NCI-H524 (cell line): ENCODE measurements around the gene OSBPL3.

Experiments
- DNase-seq, 2 experiments: peaks; one replicate each; lab custom pipeline; 2025; lab: John Stamatoyannopoulos, UW

OSBPL3 gene

GRCh38 chr7:24979470-24979862, 512 bp downstream of the OSBPL3 start:
- peak; percentile 7 to 53 for DNase-seq

DNA sequence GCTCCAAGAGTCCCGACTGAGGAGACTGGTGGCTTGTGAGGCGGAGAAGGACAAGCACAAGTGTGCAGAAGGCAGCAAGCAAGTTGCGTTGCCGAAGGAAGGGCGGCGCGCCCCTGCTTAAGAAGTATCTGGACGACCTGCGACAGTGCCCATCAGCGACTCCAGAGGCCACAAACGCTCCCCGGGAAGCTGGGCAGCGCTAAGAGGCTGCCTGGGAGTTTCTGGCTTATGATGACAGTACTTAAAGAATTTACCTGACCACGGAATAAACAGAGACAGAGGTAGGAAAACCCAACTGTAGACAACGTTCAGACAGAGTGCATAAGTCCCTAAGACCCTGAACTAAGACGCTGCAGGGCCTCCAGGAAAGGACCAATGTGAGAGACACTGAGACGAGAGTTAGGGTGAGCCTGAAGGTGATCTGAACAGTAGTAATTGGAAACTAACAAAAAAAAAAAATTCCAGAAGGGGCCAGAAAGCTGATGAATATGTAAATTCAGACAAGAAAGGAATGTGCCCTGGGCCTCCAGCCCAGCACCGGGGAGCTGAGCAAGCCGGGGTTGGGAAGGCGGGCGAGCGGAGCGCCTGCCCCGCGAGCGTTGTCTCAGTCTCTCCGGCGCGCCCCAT, 1.0 kb downstream of the OSBPL3 start:
- no peak for DNase-seq

DNA sequence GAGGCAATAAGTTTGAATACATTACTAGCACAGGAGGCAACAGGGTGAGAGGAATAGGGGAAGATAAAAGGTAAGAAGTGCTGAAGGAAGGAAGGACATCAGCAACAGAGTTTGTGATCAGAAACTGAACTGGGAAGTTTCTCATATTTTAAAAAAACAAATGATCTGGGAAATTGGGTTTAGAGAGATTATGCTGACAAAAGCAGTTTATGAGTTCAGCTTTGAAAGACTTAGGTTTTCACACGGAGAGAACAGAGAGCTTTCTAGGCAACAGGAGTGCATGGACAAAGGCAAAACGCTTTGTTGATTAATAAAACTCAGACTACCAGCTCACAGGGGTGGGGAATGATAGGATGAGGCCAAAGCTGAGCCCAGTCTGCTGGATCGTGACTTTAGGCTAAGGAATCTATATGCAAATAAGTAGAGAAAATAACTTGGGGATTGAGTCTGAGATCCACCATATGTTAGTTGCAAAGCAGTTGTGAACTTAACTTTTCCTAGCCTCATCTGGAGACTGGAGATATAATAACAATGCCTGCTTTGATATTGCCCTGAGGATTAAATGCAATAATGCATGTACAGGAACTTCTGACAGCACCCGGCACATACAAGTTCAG, 4.2 kb downstream of the OSBPL3 start:
- DNase-seq: no peak

- no peak for DNase-seq
Observed at GRCh38 chr7:24975172-24975571, 4.8 kb downstream of the OSBPL3 start.

DNA sequence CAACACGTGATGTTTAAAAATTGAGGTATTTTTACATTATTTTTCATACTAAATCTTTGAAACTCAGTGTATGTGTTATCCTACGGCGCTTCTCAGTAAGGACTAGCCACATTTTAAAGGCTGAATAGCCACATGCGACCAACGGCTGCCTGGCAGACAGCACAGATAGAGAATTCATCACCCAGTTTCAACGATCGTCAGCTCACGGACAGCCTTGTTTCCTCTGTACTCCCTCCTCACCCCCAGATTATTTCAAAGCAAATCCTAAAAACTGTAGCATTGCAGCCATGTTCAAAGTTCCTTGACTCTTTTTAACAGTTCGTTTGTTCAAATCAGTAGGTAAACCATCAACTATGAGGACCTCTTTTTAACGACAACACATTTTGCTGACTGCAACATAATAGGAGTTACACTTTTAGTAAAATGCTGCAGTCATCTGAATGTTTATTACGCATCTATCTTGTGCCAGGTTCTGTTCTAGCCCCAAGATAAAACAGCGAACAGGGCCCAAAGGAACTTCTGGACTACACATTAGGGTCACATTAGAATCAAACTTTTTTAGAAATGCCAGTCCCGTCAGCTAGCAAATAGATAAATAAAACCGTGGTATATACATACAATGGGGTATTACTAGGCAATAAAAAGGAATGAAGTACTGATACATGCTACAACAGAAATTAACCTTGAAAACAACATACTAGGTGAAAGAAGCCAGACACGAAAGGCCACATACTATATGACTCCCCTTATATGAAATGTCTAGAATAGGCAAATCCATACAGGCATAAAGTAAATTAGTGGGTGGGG, 5.7 kb downstream of the OSBPL3 start:
- DNase-seq: no peak

DNA sequence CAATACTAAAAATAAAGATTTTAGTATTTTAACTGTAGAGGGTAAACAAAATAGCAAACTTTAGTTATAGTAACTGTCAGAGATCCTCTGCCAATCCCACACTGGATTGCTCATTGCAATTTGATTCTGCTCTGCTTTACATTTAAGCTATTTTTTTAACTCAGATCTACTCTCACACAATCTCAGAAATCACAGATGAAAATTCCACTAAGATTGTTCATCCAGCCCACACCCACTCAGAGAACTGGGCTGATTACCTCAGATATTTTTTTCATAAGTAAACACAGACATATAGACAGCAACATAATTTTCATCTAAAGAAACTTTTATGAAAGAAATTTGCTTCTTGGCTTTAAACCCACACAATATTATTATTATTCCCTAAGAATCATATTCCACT, 7.0 kb downstream of the OSBPL3 start:
- no peak for DNase-seq

DNA sequence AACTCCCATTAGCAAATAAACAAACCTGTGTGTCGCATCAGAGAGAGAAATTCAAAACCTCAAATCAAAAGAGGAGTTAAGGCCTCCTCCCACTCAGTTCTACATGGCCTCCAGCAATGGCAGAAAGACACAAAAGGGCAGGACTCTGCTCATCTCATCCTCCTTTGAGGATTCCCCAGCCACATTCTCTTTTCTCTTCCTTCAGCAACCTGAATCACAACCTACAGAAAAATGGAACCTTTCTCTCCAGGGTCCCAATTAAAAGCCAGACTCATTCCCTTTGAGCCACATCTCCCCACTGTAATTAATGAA, 7.9 kb downstream of the OSBPL3 start:
- DNase-seq: no peak

DNA sequence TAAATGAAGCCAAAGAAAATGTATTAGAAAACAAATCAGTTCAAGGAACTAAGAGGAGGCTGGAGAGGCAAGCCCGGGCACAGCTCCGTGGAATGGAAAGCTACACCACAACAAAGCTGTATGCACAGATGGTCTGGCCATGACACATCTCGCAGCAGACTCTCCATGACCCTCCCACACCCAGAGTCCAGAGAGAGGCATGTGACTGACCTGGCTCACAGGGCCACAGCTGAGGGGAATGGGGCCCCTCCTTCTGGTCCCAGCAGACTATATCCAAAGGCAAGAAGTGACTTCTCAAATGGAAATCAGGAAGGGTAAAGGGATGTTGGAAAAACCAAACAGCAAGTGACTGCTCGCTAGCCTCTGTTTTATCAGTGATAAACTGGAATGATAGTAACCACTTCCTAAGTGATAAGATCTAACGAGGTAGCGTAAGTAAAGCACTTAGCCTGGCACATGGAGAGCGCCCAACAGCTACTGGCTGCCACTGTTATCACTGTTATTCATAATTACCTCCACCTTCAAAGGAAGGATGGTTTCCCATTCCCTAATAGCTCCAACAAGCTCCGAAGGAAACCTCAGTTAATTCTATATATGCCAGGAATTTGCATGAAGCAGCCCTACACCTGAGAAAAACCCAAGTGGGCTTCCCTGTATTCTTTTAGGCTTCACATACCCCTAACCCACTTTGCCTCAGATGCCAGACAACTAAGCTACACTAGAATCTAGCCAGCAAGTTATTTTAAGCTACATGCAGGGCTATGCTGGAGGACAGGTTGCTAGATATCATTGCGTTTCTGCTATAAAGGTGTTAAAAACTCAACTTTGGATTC, 8.4 kb downstream of the OSBPL3 start:
- peak; percentile 15 to 60 for DNase-seq

DNA sequence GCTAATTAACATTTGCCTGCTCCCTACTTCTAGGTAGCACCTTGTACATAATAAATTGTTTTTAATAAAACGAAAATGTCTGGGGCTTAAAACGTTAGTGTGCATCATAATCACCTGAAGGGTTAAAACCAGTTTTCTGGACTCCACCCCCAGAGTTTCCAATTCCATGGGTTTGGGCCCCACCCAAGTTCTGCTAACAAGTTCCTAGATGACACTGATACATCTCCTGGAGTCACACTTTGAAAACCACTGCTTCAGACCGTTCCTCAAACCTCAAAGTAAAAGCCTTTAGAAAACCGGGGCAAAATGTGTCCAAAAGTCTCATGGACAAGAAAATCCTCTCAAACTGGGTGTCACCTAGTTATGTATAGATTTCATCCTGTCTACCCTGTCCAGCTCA, 9.3 kb downstream of the OSBPL3 start:
- no peak for DNase-seq

GRCh38 chr7:24968165-24968564, 11.8 kb downstream of the OSBPL3 start:
- no peak for DNase-seq

DNA sequence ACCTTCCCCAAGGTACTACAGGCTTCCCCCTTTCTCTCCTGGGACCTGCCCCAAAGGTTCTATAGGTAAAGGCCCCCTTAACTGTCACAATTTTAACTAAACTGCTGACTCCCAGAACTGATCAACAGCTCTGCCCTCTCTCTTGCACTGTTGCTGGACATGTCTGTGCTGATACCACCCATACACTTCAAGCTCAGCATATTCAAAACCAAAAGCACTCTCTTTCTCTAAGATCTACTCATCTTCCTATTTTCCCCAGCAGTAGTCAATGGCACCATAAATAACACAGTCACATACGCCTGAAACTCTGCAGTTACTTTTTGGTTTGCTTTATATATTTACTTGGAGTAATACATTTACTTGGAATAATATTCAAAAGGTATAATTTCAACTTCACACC, 12.3 kb downstream of the OSBPL3 start:
- no peak for DNase-seq

- DNase-seq: no peak
Observed at GRCh38 chr7:24966802-24967201, 13.2 kb downstream of the OSBPL3 start.

DNA sequence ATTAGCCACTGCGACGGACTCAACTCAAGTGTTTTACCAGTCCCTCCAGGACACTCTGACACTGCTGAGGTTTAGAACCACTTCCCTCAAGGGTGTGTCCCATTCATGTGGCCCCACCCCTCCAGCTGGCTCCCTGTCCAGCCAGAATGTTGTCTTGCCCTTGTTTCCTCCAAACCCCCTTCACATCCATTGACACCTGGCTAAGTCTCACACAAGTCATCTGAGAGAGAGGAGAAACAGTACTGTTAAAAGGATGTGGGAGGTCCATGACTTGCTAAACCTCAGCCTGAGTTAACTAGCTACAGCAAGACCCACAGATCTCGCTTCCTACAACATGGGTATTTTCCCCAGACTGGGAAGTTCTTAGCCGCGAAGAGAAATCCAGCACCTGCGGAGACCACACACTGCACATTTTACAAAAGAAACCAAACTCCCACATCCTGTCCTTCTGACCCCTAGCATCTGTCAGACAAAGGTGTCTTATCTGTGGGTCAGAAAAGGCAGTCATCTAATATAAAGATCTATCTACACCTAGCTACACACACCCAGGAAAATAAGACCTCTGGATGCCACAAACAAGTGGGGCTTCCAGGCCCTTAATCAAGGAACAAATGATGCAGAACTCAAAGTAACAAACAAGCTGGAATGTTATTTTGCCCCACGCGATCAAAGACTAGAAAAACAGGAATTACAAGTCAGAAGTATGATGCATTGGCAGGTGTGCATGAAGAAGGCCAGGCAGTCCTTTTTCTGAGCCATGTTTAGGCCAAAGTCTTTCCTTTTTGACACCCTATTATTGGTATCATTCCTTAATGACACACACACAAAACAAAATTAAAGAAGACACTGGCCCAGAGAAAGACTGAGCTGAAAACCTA, 13.9 kb downstream of the OSBPL3 start:
- DNase-seq: peak; percentile 35 to 81

GRCh38 chr7:24964191-24964590, 15.8 kb downstream of the OSBPL3 start:
- no peak for DNase-seq

DNA sequence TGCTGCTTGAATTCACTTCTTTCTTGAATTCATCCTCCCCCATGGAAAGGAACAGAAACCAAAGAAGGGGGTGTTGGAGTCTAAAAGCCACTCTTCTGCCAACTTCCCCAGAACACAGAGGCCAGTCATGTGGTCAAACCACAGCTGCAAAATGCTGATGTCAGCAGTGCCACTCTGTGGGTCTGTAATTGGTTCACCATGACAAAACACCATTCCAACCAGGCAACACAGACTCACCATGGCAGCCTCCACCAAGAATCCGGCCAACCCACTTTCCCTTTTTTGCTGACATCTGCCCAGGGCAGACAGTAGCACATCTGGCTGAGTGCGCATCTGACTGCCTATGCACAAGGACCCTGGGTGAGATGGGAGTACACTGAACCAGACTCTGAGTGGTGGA, 16.8 kb downstream of the OSBPL3 start:
- DNase-seq: no peak

GRCh38 chr7:24962418-24962962, 17.5 kb downstream of the OSBPL3 start:
- DNase-seq: no peak

DNA sequence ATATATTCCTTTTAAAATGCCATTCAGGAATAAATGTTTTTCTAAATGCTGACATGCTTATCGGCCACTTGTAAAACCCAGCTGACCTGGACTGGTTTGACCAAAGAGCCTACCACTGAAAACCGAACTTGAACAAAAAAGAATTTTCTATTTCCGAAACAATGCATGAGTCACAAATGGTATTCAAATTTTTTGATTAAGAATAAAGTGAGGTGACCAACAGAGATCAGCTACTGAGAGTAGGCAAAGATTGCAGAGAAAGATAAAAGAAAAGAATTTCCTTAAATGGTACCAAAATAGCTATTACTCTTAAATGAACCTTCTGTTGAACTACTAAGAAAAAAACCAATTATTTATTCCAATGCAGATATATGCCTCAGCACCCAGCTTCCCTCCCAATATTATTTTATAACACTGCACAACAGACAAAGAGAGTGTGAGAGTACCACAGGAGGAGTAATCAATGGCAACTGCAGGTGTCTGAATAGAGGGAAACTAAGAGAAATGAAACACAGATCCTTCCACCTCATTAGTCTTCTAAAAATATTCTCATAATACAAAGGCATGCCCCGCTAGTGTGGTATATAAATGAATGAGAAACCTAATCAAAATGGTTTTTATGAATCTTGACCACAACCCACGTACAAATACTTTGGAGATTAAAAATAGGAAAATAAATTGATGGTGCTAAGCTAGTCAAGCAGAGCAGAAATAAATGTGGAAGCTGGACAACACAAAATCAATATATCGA, 20.1 kb downstream of the OSBPL3 start:
- no peak for DNase-seq

GRCh38 chr7:24958399-24958798, 21.6 kb downstream of the OSBPL3 start:
- no peak for DNase-seq

DNA sequence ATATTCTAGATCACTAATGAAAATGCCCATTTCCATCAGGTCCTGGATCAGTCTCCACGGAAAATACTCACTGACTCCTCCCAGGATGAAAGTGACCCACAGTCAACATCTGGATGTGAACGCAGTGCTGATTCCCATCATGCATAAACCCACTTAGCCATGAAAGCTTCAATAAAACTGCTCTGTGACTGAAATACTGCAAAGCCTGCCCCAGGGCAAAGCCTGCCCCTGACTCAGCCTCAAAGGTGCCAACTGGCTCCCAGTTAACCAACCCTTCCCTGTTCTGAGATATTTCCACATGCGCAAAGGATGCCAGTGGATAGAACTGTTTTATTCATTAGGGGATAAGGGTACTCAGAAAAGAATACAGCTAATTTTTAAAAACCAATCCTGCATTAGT, 24.0 kb downstream of the OSBPL3 start:
- DNase-seq: no peak

DNA sequence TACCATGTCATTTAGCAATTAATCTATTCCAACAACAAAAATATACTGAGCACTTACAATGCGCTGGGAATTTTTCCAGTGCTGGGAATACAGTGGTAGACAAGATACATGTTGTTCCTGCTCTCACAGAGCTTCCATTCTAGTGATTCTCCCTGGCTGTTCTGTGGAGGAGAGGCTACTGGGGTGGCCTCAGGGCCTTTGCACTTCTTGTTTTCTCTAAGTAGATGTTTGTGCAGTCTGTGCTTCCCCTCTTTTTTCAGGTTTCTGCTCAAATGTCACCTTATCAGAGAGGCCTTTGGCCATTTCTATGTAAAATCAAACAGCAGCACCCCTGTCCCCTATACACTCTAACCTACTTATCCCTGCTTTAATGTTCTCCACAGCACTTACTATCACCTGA, 24.7 kb downstream of the OSBPL3 start:
- DNase-seq: no peak

DNA sequence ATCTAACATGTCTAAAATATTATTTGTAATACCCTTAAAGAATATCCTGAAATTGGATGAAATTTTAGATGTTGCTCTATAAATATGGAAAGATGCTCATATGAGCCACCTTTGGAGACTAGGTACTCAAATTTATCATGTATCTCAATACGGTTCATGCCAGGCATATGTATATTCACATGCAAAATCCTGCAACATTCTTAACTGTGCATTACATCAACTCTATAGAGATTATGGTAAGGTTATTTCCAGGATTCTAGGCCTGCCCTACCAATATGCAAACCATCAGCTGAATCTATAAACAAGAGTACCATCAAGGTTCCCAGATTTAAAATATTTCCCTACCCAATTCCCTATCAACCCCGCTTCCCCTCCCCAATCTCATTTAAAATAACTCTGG, 27.5 kb downstream of the OSBPL3 start:
- no peak for DNase-seq
